Measurements from ENCODE around the gene IQUB. TPM values are rescaled to one million over a fixed set of nuclear protein-coding genes. Genes with fewer than 3 reads are reported as not detected.

Gene IQUB
- polyA plus RNA-seq, 1 donor from 2014 or later, result 0.41 TPM

DNA sequence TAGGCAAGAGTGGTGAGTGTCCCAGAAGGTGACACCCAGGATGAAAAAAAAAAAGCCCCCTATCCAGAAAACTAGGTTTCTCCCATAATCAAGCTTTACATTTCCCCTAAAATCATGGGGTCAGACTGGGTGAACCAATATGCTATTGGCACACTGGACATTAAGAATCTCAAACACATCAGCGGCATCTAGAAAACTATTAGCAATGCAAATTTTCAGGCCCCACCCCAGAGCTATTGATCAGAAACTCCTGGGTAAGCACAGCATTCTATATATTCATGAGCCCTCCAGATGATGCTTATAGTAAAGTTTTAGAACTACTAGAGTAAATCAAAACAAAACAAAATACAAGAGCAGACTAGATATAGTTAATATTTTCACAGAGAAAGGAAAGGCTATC is 36.4 kb downstream of the IQUB start:
- no peaks in the 10 kb centered on the region for H3F3A ChIP-seq (ENCODE audit: insufficient read depth, low read length, poor library complexity, severe bottlenecking)
- no peak overlapping the region for H3K9ac ChIP-seq (ENCODE audit: low read length)
- no peaks in the 10 kb centered on the region for H3K79me2 ChIP-seq (replicated peaks; ENCODE audit: insufficient read depth, low read length)
- no peaks in the 10 kb centered on the region for H3K9me3 ChIP-seq (ENCODE audit: low read length)
- no peaks in the 10 kb centered on the region for H3K36me3 ChIP-seq (ENCODE audit: insufficient read depth, low read length)
- H2AFZ ChIP-seq (ENCODE audit: low read depth, low read length), result no peak overlapping the region
- no peak for TF ChIP-seq EZH2 (IDR thresholded peaks at IDR 0.05; ENCODE audit: borderline replicate concordance, insufficient read depth, low read length, poor library complexity, severe bottlenecking)
- no peak for TF ChIP-seq TAF1 (IDR thresholded peaks at IDR 0.05; ENCODE audit: low read depth)
- no peak for TF ChIP-seq MXI1 (conservative IDR thresholded peaks at IDR 0.05; ENCODE audit: poor library complexity, severe bottlenecking)
- TF ChIP-seq, protein P1, sequence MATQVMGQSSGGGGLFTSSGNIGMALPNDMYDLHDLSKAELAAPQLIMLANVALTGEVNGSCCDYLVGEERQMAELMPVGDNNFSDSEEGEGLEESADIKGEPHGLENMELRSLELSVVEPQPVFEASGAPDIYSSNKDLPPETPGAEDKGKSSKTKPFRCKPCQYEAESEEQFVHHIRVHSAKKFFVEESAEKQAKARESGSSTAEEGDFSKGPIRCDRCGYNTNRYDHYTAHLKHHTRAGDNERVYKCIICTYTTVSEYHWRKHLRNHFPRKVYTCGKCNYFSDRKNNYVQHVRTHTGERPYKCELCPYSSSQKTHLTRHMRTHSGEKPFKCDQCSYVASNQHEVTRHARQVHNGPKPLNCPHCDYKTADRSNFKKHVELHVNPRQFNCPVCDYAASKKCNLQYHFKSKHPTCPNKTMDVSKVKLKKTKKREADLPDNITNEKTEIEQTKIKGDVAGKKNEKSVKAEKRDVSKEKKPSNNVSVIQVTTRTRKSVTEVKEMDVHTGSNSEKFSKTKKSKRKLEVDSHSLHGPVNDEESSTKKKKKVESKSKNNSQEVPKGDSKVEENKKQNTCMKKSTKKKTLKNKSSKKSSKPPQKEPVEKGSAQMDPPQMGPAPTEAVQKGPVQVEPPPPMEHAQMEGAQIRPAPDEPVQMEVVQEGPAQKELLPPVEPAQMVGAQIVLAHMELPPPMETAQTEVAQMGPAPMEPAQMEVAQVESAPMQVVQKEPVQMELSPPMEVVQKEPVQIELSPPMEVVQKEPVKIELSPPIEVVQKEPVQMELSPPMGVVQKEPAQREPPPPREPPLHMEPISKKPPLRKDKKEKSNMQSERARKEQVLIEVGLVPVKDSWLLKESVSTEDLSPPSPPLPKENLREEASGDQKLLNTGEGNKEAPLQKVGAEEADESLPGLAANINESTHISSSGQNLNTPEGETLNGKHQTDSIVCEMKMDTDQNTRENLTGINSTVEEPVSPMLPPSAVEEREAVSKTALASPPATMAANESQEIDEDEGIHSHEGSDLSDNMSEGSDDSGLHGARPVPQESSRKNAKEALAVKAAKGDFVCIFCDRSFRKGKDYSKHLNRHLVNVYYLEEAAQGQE (IDR thresholded peaks at IDR 0.05; ENCODE audit: borderline replicate concordance), result no peak
- no peak for TF ChIP-seq SMC3 (conservative IDR thresholded peaks at IDR 0.05; ENCODE audit: poor library complexity)
- TF ChIP-seq RAD21 (conservative IDR thresholded peaks at IDR 0.05), result no peak
- TF ChIP-seq, protein P2, sequence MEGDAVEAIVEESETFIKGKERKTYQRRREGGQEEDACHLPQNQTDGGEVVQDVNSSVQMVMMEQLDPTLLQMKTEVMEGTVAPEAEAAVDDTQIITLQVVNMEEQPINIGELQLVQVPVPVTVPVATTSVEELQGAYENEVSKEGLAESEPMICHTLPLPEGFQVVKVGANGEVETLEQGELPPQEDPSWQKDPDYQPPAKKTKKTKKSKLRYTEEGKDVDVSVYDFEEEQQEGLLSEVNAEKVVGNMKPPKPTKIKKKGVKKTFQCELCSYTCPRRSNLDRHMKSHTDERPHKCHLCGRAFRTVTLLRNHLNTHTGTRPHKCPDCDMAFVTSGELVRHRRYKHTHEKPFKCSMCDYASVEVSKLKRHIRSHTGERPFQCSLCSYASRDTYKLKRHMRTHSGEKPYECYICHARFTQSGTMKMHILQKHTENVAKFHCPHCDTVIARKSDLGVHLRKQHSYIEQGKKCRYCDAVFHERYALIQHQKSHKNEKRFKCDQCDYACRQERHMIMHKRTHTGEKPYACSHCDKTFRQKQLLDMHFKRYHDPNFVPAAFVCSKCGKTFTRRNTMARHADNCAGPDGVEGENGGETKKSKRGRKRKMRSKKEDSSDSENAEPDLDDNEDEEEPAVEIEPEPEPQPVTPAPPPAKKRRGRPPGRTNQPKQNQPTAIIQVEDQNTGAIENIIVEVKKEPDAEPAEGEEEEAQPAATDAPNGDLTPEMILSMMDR (IDR thresholded peaks at IDR 0.05; ENCODE audit: poor library complexity, severe bottlenecking), result no peak
- TF ChIP-seq EP300 (conservative IDR thresholded peaks at IDR 0.05; ENCODE audit: poor library complexity, severe bottlenecking), result no peak
- TF ChIP-seq POLR2AphosphoS5 (IDR thresholded peaks at IDR 0.05), result no peak
- H3K27me3 ChIP-seq (ENCODE audit: insufficient read depth, low read depth, low read length), result no peaks in the 10 kb centered on the region
- no peak overlapping the region for H3K4me3 ChIP-seq (ENCODE audit: low read length)
- no peak overlapping the region for H3K4me2 ChIP-seq (ENCODE audit: low read length)
- H3K27ac ChIP-seq (ENCODE audit: low read length), result no peak overlapping the region
- H4K20me1 ChIP-seq (ENCODE audit: insufficient read depth), result no peaks in the 10 kb centered on the region
- no peaks in the 10 kb centered on the region for H3K9me2 ChIP-seq (ENCODE audit: insufficient read depth, low read length)

DNA sequence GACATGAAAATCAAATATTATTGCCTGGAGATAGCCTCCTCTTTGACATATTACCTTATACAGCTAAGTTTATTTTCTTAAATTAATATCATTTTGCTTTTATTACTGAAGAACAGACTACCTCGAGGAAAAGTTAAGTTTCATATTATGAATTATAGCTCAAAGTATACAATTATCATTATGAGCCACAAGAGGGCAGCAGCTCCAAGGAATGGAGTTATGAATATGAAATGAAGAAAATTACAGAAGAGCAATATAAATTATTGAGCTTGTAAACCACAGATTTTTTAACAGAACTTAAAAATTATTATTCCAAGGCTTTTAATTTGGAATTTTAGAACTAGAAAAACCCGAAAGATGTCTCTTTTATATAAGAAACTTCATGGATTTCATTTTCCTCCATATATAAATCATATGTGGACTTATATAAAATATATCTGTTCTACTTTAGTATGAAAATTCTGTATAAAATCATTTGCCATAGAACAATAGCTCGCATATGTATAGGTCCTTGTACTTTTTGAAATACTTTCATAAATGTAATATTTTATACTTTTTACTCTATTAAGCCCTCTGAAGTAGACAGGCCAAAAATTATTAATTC is 40.1 kb downstream of the IQUB start:
- TF ChIP-seq, protein P1 (IDR thresholded peaks at IDR 0.05; ENCODE audit: borderline replicate concordance), result no peak
- TF ChIP-seq RAD21 (conservative IDR thresholded peaks at IDR 0.05) (peak; percentile 77), SMC3 (conservative IDR thresholded peaks at IDR 0.05; ENCODE audit: poor library complexity) (peak; percentile 77)
- TF ChIP-seq, protein P2 (IDR thresholded peaks at IDR 0.05; ENCODE audit: poor library complexity, severe bottlenecking), result peak; percentile 74

More for the DNA sequence above, 40.1 kb downstream of the IQUB start:
- H3K36me3 ChIP-seq (ENCODE audit: insufficient read depth, low read length), result no peaks in the 10 kb centered on the region
- no peaks in the 10 kb centered on the region for H3K9me3 ChIP-seq (ENCODE audit: low read length)
- H3K79me2 ChIP-seq (replicated peaks; ENCODE audit: insufficient read depth, low read length), result no peaks in the 10 kb centered on the region
- no peak overlapping the region for H3K4me2 ChIP-seq (ENCODE audit: low read length)
- no peaks in the 10 kb centered on the region for H3F3A ChIP-seq (ENCODE audit: insufficient read depth, low read length, poor library complexity, severe bottlenecking)
- H3K9me2 ChIP-seq (ENCODE audit: insufficient read depth, low read length), result no peaks in the 10 kb centered on the region
- H2AFZ ChIP-seq (ENCODE audit: low read depth, low read length), result no peak overlapping the region
- no peak overlapping the region for H3K27ac ChIP-seq (ENCODE audit: low read length)
- H3K4me3 ChIP-seq (ENCODE audit: low read length), result no peak overlapping the region
- no peaks in the 10 kb centered on the region for H3K27me3 ChIP-seq (ENCODE audit: insufficient read depth, low read depth, low read length)
- H3K9ac ChIP-seq (ENCODE audit: low read length), result no peak overlapping the region
- no peaks in the 10 kb centered on the region for H4K20me1 ChIP-seq (ENCODE audit: insufficient read depth)
